K562 (cell line): Measurements from ENCODE around the gene ALOXE3. TPM values are rescaled to one million over a fixed set of nuclear protein-coding genes. Genes with fewer than 3 reads are reported as not detected.
A peak's percentile ranks its signal among the peaks of the same experiment; 100 is the strongest.

Source experiments
- ARID3A ChIP-seq: IDR thresholded peaks from 2 replicates; pipeline ENCODE4 v1.6.1; 2012; ENCODE audit warnings: low read depth, low read length, improper control_type of control experiment, borderline replicate concordance
- ATF1 ChIP-seq, 2 experiments: fragments of 450-650 bp in 1 of 2; IDR thresholded peaks; 2 replicates each; pipeline ENCODE4 v1.6.1; 2016; ENCODE audit warnings: missing compliant biosample characterization in 1 of 2, missing genetic modification characterization in 1 of 2
- DPF2 ChIP-seq: fragments of 450-650 bp; IDR thresholded peaks from 2 replicates; pipeline ENCODE4 v1.6.1; 2016
- GTF3C2 ChIP-seq: IDR thresholded peaks from 3 replicates; pipeline ENCODE4 v1.6.1; 2011; ENCODE audit warnings: borderline replicate concordance, mild to moderate bottlenecking, moderate library complexity; ENCODE audit not compliant: insufficient read length; ENCODE audit errors: extremely low read depth
- NCOA2 ChIP-seq, 2 experiments: fragments of 450-650 bp; IDR thresholded peaks; 2 replicates each; pipeline ENCODE4 v1.6.1; 2018; ENCODE audit warnings: mild to moderate bottlenecking in 2 of 2, moderate library complexity in 1 of 2; ENCODE audit not compliant: partially characterized antibody in 2 of 2
- NFE2 ChIP-seq: IDR thresholded peaks from 2 replicates; pipeline ENCODE4 v1.6.1; 2014; ENCODE audit warnings: antibody characterized with exemption, low read depth
- POLR2A ChIP-seq: fragments of 450-650 bp; conservative IDR thresholded peaks from 2 replicates; pipeline ENCODE4 v1.6.1; 2016
- SIN3B ChIP-seq: fragments of 450-650 bp; IDR thresholded peaks from 2 replicates; pipeline ENCODE4 v1.6.1; 2017; ENCODE audit warnings: low read depth, mild to moderate bottlenecking, moderate library complexity
- TCF3 ChIP-seq: sonication (generic); formaldehyde crosslinking; IDR thresholded peaks from 2 replicates; pipeline ENCODE4 v1.4.0; 2020; ENCODE audit warnings: mild to moderate bottlenecking, missing genetic modification reagents
- TRIM28 ChIP-seq: fragments of 450-650 bp; IDR thresholded peaks from 2 replicates; pipeline ENCODE4 v1.6.1; 2017
- ZNF445 ChIP-seq: fragments of 250-450 bp; sonication (Bioruptor Pico); IDR thresholded peaks from 2 replicates; pipeline ENCODE4 v1.4.0; 2020; ENCODE audit warnings: low read depth, mild to moderate bottlenecking, moderate library complexity
- polyA plus RNA-seq, 8 experiments: library from polyadenylated mRNA; depleted of rRNA in 4 of 8; stranded (reverse) in 5 of 8; unstranded in 3 of 8; fragments of >200 nt; fragmentation: Nextera tagmentation in 2 of 8; fragmentation: Illumina TruSeq in 1 of 8; extraction: Ambion mirVana in 2 of 8; extraction: Trizol in 1 of 8; gene quantifications; 2 replicates each; pipeline versions ENCODE4 v1.2.1 to v1.2.3, GENCODE V29; 2011 to 2014; ENCODE audit warnings: inconsistent platforms in 1 of 8, missing spikeins in 1 of 8
- total RNA-seq, 7 experiments: library from RNA; depleted of rRNA in 6 of 7; stranded (reverse); fragments of >200 nt in 6 of 7; fragmentation: Illumina TruSeq in 2 of 7; extraction: Trizol in 2 of 7; gene quantifications; 2 replicates each; pipeline versions ENCODE4 v1.2.1 to v1.2.3, GENCODE V29; 2011 to 2021; ENCODE audit warnings: low replicate concordance in 1 of 7
- TF ChIP-seq, protein P1 (sequence below), 2 experiments: fragments of 450-650 bp in 1 of 2; sonication (generic) in 1 of 2; formaldehyde crosslinking in 1 of 2; IDR thresholded peaks; 2 replicates each; pipeline versions ENCODE4 v1.7.1 to v1.9.0; 2016 to 2022; ENCODE audit warnings: inconsistent platforms in 1 of 2, mild to moderate bottlenecking in 1 of 2, missing genetic modification reagents in 1 of 2

The ALOXE3 gene
- total and polyA plus RNA-seq, 9 of the 15 experiments (the other 6 are each of a cell fraction or from before 2014, with no cell fraction given): 0.04 TPM; not detected in 8

DNA sequence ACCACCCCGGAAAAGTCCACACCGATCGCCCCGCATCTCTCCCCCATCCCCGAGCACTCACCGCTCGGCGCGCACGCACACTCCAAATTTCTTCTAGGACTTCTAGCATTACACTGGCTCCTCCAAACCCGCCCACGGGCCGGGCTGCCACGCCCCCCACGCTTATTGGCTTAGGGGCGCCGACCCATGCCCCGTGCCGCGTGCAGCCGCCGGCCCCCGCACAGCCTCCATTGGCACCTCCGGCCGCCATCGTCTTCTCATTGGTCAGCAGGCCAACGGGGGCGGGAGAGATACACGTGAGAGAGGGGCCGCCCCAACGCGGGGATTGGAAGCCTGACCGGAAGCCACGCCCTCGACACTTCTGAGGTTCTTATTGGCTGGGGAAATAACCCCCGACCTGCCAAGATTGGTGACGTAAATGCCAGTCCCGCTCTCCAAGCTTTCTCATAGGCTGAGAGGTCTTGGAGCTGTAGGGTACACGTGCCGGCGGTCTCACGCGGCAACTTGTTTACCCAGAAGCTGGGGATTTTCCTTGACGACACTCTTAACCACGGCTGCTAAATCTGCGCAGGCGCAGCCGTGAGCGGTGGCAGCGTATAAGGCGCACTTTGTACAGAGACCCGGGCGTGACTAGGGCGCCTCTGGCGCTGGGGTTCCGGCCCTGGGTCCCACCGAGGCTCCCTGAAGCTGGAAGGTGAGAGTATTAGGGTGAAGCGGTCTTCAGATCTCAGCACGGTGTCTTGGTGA is 38.1 kb upstream of the ALOXE3 start (continued):
- TF ChIP-seq, protein P1, sequence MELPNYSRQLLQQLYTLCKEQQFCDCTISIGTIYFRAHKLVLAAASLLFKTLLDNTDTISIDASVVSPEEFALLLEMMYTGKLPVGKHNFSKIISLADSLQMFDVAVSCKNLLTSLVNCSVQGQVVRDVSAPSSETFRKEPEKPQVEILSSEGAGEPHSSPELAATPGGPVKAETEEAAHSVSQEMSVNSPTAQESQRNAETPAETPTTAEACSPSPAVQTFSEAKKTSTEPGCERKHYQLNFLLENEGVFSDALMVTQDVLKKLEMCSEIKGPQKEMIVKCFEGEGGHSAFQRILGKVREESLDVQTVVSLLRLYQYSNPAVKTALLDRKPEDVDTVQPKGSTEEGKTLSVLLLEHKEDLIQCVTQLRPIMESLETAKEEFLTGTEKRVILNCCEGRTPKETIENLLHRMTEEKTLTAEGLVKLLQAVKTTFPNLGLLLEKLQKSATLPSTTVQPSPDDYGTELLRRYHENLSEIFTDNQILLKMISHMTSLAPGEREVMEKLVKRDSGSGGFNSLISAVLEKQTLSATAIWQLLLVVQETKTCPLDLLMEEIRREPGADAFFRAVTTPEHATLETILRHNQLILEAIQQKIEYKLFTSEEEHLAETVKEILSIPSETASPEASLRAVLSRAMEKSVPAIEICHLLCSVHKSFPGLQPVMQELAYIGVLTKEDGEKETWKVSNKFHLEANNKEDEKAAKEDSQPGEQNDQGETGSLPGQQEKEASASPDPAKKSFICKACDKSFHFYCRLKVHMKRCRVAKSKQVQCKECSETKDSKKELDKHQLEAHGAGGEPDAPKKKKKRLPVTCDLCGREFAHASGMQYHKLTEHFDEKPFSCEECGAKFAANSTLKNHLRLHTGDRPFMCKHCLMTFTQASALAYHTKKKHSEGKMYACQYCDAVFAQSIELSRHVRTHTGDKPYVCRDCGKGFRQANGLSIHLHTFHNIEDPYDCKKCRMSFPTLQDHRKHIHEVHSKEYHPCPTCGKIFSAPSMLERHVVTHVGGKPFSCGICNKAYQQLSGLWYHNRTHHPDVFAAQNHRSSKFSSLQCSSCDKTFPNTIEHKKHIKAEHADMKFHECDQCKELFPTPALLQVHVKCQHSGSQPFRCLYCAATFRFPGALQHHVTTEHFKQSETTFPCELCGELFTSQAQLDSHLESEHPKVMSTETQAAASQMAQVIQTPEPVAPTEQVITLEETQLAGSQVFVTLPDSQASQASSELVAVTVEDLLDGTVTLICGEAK (IDR thresholded peaks at IDR 0.05): peak; percentile 84
- TF ChIP-seq, protein P1 (CRISPR knock-in tag; IDR thresholded peaks at IDR 0.05): no peak
- TF ChIP-seq NFE2 (no peak), ZNF445 (CRISPR knock-in tag) (no peak), NCOA2 (IDR thresholded peaks at IDR 0.05; ENCODE audit: partially characterized antibody in 2 of 2) (no peak), POLR2A (peak; percentile 71), ATF1 (CRISPR knock-in tag; IDR thresholded peaks at IDR 0.05) (no peak), ATF1 (tag; IDR thresholded peaks at IDR 0.05) (peak; percentile 96), ARID3A (peak; percentile 57; the same call in 1 of the 2 replicates), TCF3 (CRISPR knock-in tag) (no peak; the same call in 1 of the 2 replicates), GTF3C2 (no peak), DPF2 (peak; percentile 32; the same call in 1 of the 2 replicates), SIN3B (no peak), TRIM28 (no peak)
